Middle frontal gyrus (tissue), 1 donor: Measurements from ENCODE around the gene KCNQ2.

Source experiments
- DNase-seq: peaks from one replicate; pipeline ENCODE4 v3.0.0-alpha.2; 2015; ENCODE audit warnings: low spot score; ENCODE audit errors: extremely low spot score

KCNQ2 gene

GRCh38 chr20:63454731-63455567 lies 17.5 kb downstream of the KCNQ2 start:
- DNase-seq: no peak

GRCh38 chr20:63452821-63453523 lies 19.5 kb downstream of the KCNQ2 start:
- DNase-seq: no peak

- DNase-seq: no peak
Observed at GRCh38 chr20:63452341-63452740, 20.1 kb downstream of the KCNQ2 start.

GRCh38 chr20:63451821-63452220 lies 20.6 kb downstream of the KCNQ2 start:
- no peak for DNase-seq

- no peak for DNase-seq
Observed at GRCh38 chr20:63449796-63450730, 22.4 kb downstream of the KCNQ2 start.

GRCh38 chr20:63449025-63449424 lies 23.4 kb downstream of the KCNQ2 start:
- DNase-seq: no peak

- no peak for DNase-seq
Observed at GRCh38 chr20:63448031-63448430, 24.4 kb downstream of the KCNQ2 start.

GRCh38 chr20:63447320-63447719 lies 25.1 kb downstream of the KCNQ2 start:
- no peak for DNase-seq

- no peak for DNase-seq
Observed at GRCh38 chr20:63446216-63447024, 26.0 kb downstream of the KCNQ2 start.

- no peak for DNase-seq
Observed at GRCh38 chr20:63445075-63445734, 27.2 kb downstream of the KCNQ2 start.

- DNase-seq: no peak
Observed at GRCh38 chr20:63444548-63444947, 27.9 kb downstream of the KCNQ2 start.

GRCh38 chr20:63443606-63444395 lies 28.7 kb downstream of the KCNQ2 start:
- DNase-seq: no peak

- no peak for DNase-seq
Observed at GRCh38 chr20:63442100-63442493, 30.4 kb downstream of the KCNQ2 start.

- no peak for DNase-seq
Observed at GRCh38 chr20:63441136-63442099, 31.0 kb downstream of the KCNQ2 start.

GRCh38 chr20:63440366-63440955 lies 32.0 kb downstream of the KCNQ2 start:
- no peak for DNase-seq

GRCh38 chr20:63439866-63440265 lies 32.6 kb downstream of the KCNQ2 start:
- DNase-seq: no peak

- no peak for DNase-seq
Observed at GRCh38 chr20:63438121-63438520, 34.3 kb downstream of the KCNQ2 start.

GRCh38 chr20:63435552-63435951 lies 36.9 kb downstream of the KCNQ2 start:
- no peak for DNase-seq
